Measurements from ENCODE around the gene THRAP3.
"Not testable (repeated sequence)": the region's sequence is repeated elsewhere in the genome, so short reads cannot be mapped to it uniquely, and the experiment has no call there.

DNA sequence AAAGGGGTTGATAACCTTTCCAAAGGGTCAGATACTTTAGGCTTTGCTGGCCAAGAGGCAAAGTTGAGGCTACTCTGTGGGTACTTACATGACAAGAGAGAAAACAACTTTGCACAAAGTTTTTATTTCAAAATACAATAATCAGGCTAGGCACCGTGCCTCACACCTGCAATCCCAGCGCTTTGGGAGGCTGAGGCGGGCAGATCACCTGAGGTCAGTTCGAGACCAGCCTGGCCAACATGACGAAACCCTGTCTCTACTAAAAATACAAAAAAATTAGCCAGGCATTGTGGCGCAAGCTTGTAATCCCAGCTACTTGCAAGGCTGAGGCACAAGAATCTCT, 28.2 kb downstream of the THRAP3 start:
- TF ChIP-seq, protein P1, sequence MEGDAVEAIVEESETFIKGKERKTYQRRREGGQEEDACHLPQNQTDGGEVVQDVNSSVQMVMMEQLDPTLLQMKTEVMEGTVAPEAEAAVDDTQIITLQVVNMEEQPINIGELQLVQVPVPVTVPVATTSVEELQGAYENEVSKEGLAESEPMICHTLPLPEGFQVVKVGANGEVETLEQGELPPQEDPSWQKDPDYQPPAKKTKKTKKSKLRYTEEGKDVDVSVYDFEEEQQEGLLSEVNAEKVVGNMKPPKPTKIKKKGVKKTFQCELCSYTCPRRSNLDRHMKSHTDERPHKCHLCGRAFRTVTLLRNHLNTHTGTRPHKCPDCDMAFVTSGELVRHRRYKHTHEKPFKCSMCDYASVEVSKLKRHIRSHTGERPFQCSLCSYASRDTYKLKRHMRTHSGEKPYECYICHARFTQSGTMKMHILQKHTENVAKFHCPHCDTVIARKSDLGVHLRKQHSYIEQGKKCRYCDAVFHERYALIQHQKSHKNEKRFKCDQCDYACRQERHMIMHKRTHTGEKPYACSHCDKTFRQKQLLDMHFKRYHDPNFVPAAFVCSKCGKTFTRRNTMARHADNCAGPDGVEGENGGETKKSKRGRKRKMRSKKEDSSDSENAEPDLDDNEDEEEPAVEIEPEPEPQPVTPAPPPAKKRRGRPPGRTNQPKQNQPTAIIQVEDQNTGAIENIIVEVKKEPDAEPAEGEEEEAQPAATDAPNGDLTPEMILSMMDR (IDR thresholded peaks at IDR 0.05): not testable (repeated sequence)
- TF ChIP-seq ZFX (IDR thresholded peaks at IDR 0.05; ENCODE audit: borderline replicate concordance): not testable (repeated sequence)

Measured in 22Rv1 (cell line).